Neural progenitor cell (in vitro differentiated cells): ENCODE results near the gene DEXI.

Experiments
- EZH2 ChIP-seq: fragments of 200-600 bp; sonication (generic); IDR thresholded peaks from 2 replicates; pipeline ENCODE4 v1.6.1; 2017; ENCODE audit warnings: antibody characterized with exemption, mild to moderate bottlenecking, moderate library complexity
- TF ChIP-seq, protein P1 (sequence below): fragments of 200-600 bp; sonication (generic); IDR thresholded peaks from 2 replicates; pipeline ENCODE4 v1.5.1; 2017; ENCODE audit warnings: antibody characterized with exemption, mild to moderate bottlenecking

DNA sequence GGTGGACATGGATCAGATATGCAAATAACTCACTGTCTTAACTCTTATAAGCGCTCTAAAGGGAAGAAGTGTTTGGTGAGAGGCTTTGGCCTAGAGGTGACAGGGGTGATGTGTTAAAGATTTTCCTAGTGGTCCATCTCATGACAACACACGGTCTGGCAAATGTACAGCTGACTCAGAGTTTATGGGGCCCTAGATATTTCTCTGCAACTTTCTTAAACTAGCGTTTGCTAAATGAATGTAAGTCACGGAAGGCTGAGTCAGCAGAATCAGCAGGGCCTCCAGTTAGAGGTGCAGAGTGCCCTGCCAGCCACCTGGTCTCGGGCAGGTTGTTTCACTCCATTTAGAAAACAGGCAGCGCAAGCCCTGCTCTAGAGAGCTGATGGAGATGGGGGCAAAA lies 42.2 kb upstream of the DEXI start:
- TF ChIP-seq, protein P1, sequence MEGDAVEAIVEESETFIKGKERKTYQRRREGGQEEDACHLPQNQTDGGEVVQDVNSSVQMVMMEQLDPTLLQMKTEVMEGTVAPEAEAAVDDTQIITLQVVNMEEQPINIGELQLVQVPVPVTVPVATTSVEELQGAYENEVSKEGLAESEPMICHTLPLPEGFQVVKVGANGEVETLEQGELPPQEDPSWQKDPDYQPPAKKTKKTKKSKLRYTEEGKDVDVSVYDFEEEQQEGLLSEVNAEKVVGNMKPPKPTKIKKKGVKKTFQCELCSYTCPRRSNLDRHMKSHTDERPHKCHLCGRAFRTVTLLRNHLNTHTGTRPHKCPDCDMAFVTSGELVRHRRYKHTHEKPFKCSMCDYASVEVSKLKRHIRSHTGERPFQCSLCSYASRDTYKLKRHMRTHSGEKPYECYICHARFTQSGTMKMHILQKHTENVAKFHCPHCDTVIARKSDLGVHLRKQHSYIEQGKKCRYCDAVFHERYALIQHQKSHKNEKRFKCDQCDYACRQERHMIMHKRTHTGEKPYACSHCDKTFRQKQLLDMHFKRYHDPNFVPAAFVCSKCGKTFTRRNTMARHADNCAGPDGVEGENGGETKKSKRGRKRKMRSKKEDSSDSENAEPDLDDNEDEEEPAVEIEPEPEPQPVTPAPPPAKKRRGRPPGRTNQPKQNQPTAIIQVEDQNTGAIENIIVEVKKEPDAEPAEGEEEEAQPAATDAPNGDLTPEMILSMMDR, result no peak
- no peak for TF ChIP-seq EZH2
